WTC11 (cell line): Measurements from ENCODE around the gene DSG3. TPM values are rescaled to one million over a fixed set of nuclear protein-coding genes. Genes with fewer than 3 reads are reported as not detected.

Experiments
- ATAC-seq: fragments of 200-7000 bp; cut with Tn5 transposase; 2 replicates; pipeline ENCODE4 v1.10.0; 2021; ENCODE audit warnings: mild to moderate bottlenecking, moderate library complexity
- CTCF ChIA-PET: fragments of 300-600 bp; sonication (Branson Sonifier 250); formaldehyde crosslinking; loops from one replicate; lab custom pipeline; 2021; ENCODE audit warnings: antibody characterized with exemption; lab: Charles Lee
- POLR2A ChIA-PET: fragments of 350-600 bp; sonication (Branson Sonifier 250); formaldehyde crosslinking; loops from one replicate; lab custom pipeline; 2021; ENCODE audit warnings: antibody characterized with exemption; lab: Charles Lee
- DNase-seq: peaks from one replicate; pipeline ENCODE4 v3.0.0; 2021; ENCODE audit warnings: low spot score
- H3K27ac Mint-ChIP-seq: 2 replicates; pipeline ENCODE4 v1.8.0; 2021; ENCODE audit warnings: mixed read lengths
- H3K27me3 Mint-ChIP-seq: 2 replicates; pipeline ENCODE4 v1.8.0; 2021; ENCODE audit warnings: low read depth, mild to moderate bottlenecking, moderate library complexity, mixed read lengths
- H3K36me3 Mint-ChIP-seq: 2 replicates; pipeline ENCODE4 v1.8.0; 2021; ENCODE audit warnings: mixed read lengths
- H3K4me1 Mint-ChIP-seq: 2 replicates; pipeline ENCODE4 v1.8.0; 2022; ENCODE audit warnings: mixed read lengths
- H3K4me3 Mint-ChIP-seq: 2 replicates; pipeline ENCODE4 v1.8.0; 2021; ENCODE audit warnings: mild to moderate bottlenecking, moderate library complexity, mixed read lengths
- H3K9me3 Mint-ChIP-seq: 2 replicates; pipeline ENCODE4 v1.8.0; 2021; ENCODE audit warnings: mixed read lengths
- ATF2 ChIP-seq: sonication (generic); formaldehyde crosslinking; IDR thresholded peaks from 2 replicates; pipeline ENCODE4 v1.8.1; 2022; ENCODE audit warnings: low read depth, missing genetic modification reagents, borderline replicate concordance
- ATF3 ChIP-seq: sonication (generic); formaldehyde crosslinking; conservative IDR thresholded peaks from 2 replicates; pipeline ENCODE4 v1.8.1; 2022; ENCODE audit warnings: mild to moderate bottlenecking, missing genetic modification reagents
- ATF6 ChIP-seq: sonication (generic); formaldehyde crosslinking; IDR thresholded peaks from 2 replicates; pipeline ENCODE4 v1.8.1; 2023; ENCODE audit warnings: mild to moderate bottlenecking, missing genetic modification reagents
- CDX4 ChIP-seq: fragments of 250-450 bp; sonication (Bioruptor Pico); IDR thresholded peaks from 2 replicates; pipeline ENCODE4 v1.9.0; 2021; ENCODE audit warnings: moderate library complexity, mild to moderate bottlenecking, inconsistent platforms, borderline replicate concordance
- CREB1 ChIP-seq: sonication (generic); formaldehyde crosslinking; IDR thresholded peaks from 2 replicates; pipeline ENCODE4 v1.8.0; 2023; ENCODE audit warnings: mild to moderate bottlenecking, missing genetic modification reagents
- FOXK1 ChIP-seq: sonication (generic); formaldehyde crosslinking; IDR thresholded peaks from 2 replicates; pipeline ENCODE4 v1.8.0; 2022; ENCODE audit warnings: mild to moderate bottlenecking, moderate library complexity, missing genetic modification reagents
- JUN ChIP-seq: sonication (generic); formaldehyde crosslinking; IDR thresholded peaks from 2 replicates; pipeline ENCODE4 v1.8.0; 2023; ENCODE audit warnings: mild to moderate bottlenecking, missing genetic modification reagents
- NFATC4 ChIP-seq: fragments of 250-450 bp; sonication (Bioruptor Pico); IDR thresholded peaks from 2 replicates; pipeline ENCODE4 v1.9.0; 2021; ENCODE audit warnings: mild to moderate bottlenecking
- PRDM15 ChIP-seq: sonication (generic); formaldehyde crosslinking; IDR thresholded peaks from 2 replicates; pipeline ENCODE4 v1.8.0; 2022; ENCODE audit warnings: missing genetic modification reagents
- SMAD4 ChIP-seq: sonication (generic); formaldehyde crosslinking; IDR thresholded peaks from 2 replicates; pipeline ENCODE4 v1.8.0; 2022; ENCODE audit warnings: mild to moderate bottlenecking, missing genetic modification reagents
- TEAD1 ChIP-seq: sonication (generic); formaldehyde crosslinking; IDR thresholded peaks from 2 replicates; pipeline ENCODE4 v1.8.0; 2022; ENCODE audit warnings: mild to moderate bottlenecking, missing genetic modification reagents
- USF2 ChIP-seq: sonication (generic); formaldehyde crosslinking; IDR thresholded peaks from 2 replicates; pipeline ENCODE4 v1.8.1; 2023; ENCODE audit warnings: mild to moderate bottlenecking, missing genetic modification reagents, moderate library complexity
- ZBTB21 ChIP-seq: sonication (generic); formaldehyde crosslinking; IDR thresholded peaks from 2 replicates; pipeline ENCODE4 v1.8.1; 2023; ENCODE audit warnings: mild to moderate bottlenecking, missing genetic modification reagents, borderline replicate concordance
- ZMAT4 ChIP-seq: fragments of 250-450 bp; sonication (Bioruptor Pico); IDR thresholded peaks from 2 replicates; pipeline ENCODE4 v1.9.0; 2021; ENCODE audit warnings: mild to moderate bottlenecking
- ZNF425 ChIP-seq: fragments of 250-450 bp; sonication (Bioruptor Pico); conservative IDR thresholded peaks from 2 replicates; pipeline ENCODE4 v1.9.0; 2021; ENCODE audit warnings: mild to moderate bottlenecking
- ZSCAN18 ChIP-seq: fragments of 250-450 bp; sonication (Bioruptor Pico); IDR thresholded peaks from 2 replicates; pipeline ENCODE4 v2.1.2; 2022; ENCODE audit warnings: mild to moderate bottlenecking, moderate library complexity
- total RNA-seq: library from RNA; stranded (reverse); gene quantifications from 3 replicates; pipeline ENCODE4 v1.2.3, GENCODE V29; 2021

Gene DSG3
- total RNA-seq, 1 experiment from 2014 or later = 0.04 TPM

- CTCF ChIA-PET = no interaction called here
- H3K27ac Mint-ChIP-seq = no peak overlapping the region
- TF ChIP-seq FOXK1 (CRISPR knock-in tag) (no peak), NFATC4 (CRISPR knock-in tag) (no peak), ZNF425 (CRISPR knock-in tag) (no peak), CREB1 (CRISPR knock-in tag) (no peak), PRDM15 (CRISPR knock-in tag) (no peak), ZMAT4 (CRISPR knock-in tag) (no peak), SMAD4 (CRISPR knock-in tag) (no peak), ATF3 (no peak), USF2 (CRISPR knock-in tag) (no peak), TEAD1 (CRISPR knock-in tag) (no peak)
- no peaks in the 10 kb centered on the region for H3K36me3 Mint-ChIP-seq
- ATAC-seq (no peak), DNase-seq (no peak)
- POLR2A ChIA-PET = interaction anchor here (1.1 kb wide), 1 partner anchor 10 kb away, joined by 3 read pairs; no protein-coding TSS in a partner anchor
- H3K9me3 Mint-ChIP-seq = no peaks in the 10 kb centered on the region
- H3K4me1 Mint-ChIP-seq = peaks cover 15% of the 10 kb centered on the region
- H3K4me3 Mint-ChIP-seq = no peak overlapping the region
- H3K27me3 Mint-ChIP-seq = no peaks in the 10 kb centered on the region; the same call in 1 of the 2 replicates
Measured at GRCh38 chr18:31487246-31488015, 39.9 kb downstream of the DSG3 start.

GRCh38 chr18:31489311-31489710 lies 41.8 kb downstream of the DSG3 start:
- ATAC-seq = no peak
- Mint-ChIP-seq H3K36me3 (no peaks in the 10 kb centered on the region), H3K4me3 (no peak overlapping the region), H3K27ac (no peak overlapping the region), H3K4me1 (peaks cover 15% of the 10 kb centered on the region), H3K9me3 (no peaks in the 10 kb centered on the region), H3K27me3 (no peaks in the 10 kb centered on the region; the same call in 1 of the 2 replicates)
- POLR2A ChIA-PET = no interaction called here
- CTCF ChIA-PET = no interaction called here
- no peak for DNase-seq
- TF ChIP-seq ZNF425 (CRISPR knock-in tag) (no peak), ZBTB21 (CRISPR knock-in tag) (no peak), ATF6 (CRISPR knock-in tag) (no peak), ZSCAN18 (CRISPR knock-in tag) (no peak), ATF2 (no peak), USF2 (CRISPR knock-in tag) (no peak), JUN (no peak), CDX4 (CRISPR knock-in tag) (no peak)
